ENCODE results near the gene APOBEC3A.
"Not testable (repeated sequence)": the region's sequence is repeated elsewhere in the genome, so short reads cannot be mapped to it uniquely, and the experiment has no call there.

APOBEC3A gene

DNA sequence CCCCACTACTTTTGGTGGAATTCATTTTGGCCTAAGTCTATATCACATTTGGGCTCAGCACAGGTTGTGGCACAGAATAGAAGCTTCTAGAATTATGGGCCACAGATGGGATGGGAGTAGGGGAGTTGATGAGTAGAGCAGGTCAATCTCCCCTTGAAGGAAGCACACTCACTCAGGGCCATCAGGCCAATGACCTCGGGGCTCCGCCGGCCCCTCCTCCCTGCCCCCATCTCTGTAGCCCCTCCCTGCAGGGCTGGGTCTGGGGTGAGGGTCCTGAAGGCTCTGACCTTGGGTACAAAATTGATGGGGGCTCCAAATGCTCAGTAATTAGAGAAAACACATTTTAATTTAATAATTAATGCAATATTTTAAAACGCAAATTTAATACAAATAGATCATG, 3.3 kb downstream of the APOBEC3A start:
- DNase-seq = not testable (repeated sequence)

DNA sequence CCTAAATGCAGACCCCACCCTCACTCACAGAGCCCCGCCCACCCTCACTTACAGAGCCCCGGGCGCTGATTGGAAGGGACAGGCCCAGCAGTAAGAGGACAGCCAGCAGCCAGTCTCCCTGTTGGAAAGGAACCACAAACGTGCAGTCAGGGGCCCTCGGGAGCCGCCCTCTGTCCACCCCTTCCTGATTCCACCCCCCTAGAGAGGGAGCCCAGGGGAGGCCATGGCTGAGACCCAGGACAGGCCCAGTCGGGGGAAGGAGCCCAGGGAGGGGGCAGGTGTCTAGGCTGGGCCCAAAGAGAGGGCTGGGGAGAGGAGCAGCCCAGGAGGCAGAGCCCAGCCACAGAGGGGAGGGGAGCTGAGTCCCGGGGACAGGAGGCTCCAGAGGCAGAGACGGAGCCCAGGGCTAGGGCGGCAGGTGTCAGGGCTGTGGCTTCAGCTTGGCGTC, 5.9 kb downstream of the APOBEC3A start:
- DNase-seq = not testable (repeated sequence)

DNA sequence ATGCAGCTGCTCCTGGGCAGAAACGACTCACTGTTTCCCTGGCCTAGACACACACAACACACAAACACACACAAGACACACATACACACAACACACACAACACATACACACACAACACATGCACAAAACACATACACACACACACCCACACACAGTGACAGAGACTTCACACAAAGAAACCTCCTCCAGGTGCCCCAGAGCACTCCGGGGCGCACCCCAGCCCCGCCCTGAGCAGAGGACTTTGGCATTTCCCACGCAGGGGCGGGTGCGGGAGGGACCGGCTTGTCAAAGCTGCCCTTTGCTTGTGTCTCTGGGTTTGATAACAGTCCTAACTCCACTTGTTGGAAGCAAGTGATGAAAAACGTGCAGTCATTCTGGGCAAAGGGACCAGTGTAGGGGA, 6.5 kb downstream of the APOBEC3A start:
- DNase-seq = no peak

DNA sequence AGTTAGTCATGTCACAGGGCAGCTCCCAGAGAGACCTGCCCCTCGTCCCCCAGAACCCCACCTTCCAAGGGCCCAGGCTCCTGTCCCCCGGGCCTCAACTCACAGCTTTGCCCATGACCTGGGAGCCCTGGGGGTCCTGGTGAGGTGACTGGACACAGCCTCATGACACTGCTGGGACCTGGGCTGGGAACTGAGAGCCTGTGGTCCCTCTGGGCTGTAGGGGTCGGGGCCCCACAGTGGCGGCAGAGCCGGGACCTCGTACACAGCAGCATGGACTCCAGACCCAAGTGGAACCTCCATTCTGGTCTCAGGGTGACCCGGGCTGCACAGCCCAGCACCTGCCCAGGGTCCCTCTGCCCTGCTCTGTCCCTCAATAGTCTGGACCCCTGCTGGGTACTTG, 6.9 kb downstream of the APOBEC3A start:
- no peak for DNase-seq

DNA sequence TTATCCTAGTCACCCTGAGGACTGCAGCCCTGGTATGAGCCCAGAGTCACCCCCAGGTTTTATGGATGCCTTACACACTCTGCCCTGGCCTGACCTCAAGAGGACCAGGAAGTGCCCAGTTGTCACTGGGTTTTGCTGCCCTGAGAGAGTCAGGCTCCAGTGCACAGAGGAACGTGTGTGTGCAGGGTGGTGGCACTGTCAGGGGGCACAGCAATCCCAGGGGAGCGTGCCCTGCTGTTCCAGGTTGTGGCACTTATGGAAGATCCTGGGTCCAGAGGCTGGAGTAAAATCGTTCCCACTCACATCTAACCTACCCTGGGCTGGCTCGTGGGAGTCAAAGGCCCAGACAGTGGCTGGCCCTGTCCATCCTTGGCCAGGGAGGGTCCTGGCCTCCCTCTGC, 7.6 kb downstream of the APOBEC3A start:
- no peak for DNase-seq

DNA sequence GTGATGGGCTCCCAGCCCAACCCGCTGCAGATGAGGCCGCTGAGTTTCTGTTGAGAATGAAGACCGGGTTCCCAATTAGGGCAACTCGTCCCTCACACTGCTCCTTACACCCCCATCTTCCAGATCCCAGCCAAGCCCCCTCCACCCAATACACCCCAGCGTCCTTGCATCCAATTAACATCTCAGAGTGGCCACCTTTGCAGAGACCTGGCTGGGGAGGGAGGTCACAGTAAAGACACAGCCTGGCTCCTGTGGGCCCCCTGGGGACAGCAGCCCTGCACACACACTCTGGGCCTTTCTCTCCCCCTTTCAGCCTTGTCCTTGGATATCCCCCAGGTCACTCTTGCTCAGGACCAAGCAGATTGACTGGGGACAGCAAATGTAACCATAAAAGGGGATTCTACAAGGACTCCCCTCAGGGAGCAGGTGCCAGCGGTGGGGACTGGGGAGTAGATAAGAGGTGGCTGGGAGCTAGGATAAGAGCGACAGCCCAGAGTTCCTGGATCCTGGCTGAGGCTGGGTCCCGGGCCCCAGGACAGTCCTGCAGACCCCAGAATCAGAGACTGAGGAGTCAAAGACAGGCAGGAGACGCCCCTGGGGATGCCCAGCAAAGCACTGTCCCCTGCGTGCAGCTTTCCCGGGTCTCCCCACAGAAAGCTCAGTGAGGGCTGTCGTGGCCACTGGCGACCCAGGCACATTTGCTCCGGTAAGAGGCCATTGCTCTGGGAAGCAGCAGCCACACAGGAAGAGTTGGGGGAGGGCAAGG, 8.4 kb downstream of the APOBEC3A start:
- no peak for DNase-seq

DNA sequence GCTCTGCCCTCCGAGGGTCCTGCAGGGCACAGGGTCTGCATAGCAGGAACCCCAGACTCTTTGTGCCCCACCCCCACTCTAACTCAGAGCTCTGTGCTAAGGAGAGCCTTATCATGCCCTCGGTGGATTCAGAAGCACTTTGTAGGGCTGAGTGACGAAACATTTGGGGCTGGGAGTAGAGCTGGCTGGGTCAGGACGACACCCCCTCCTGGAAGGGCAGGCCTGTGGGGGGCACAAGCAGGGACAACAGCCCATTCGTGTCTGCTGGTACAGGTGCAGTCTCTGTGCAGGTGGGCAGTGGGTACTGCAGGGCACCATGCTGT, 8.9 kb downstream of the APOBEC3A start:
- no peak for DNase-seq

DNA sequence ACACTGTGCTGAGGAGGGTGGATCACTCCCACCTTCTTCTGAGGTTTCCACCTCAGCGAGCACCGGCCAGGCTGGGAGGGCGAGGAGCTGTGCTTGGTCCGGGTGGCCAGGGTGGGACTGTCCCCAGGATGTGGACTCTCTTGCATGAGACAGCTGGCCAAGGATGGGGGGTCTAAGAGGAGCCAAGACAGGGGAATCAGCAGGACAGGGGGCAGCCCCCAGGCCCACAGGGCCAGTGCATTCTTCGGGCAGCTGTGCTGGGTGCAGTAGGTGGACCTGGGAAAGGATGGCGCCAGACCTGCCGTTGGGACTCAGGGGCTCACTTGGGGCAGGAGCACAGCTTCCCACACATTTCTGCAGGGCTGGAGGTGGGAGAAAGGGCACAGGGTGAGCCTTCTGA, 9.5 kb downstream of the APOBEC3A start:
- DNase-seq = no peak

DNA sequence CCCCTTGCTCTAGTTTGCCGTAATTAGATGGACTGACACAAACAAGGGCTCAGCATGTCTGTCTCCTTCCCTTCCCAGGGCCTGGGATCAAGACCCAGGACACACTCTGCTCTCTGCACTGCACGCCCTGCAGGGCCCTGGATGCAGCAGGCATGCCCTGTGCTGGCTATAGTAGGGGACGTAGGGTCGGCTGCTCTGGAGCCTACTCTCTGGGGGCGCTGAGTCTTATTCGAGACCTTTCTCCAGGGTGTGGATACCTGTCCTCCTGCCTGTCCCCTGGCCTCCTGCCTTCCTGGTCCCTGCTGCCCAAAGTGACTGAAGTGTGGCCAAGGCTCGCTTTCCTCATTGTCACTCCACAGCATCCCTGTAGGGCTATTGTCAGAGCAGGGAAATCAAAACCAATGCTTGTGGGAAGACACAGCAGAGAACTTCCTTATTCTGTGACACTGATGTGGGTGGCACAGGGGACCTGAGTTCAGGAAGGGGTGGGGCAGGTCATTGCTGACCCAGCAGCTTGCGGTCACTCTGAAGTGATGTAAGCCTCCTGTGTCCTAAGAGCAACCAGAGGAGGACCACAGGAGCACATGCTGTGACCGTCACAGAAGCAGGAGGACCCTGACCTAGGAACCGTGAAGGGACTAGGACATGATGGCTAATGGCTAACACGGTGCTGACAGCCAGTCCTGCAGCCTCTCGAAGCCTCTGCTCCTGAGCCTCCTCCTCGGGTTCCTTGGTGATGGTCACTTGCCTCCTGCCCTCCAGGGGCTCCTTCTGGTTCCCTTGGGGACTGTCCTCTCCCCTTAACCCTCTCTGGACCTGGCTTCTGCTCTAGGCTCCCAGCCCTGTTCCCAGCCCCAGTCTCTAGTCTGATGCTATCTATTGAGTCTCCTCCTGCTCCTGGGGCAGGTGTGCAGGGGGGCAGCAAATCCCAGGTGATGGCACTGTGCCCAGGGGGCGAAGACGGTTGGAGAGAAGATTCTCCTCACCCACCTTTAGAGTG, 10.3 kb downstream of the APOBEC3A start:
- no peak for DNase-seq

DNA sequence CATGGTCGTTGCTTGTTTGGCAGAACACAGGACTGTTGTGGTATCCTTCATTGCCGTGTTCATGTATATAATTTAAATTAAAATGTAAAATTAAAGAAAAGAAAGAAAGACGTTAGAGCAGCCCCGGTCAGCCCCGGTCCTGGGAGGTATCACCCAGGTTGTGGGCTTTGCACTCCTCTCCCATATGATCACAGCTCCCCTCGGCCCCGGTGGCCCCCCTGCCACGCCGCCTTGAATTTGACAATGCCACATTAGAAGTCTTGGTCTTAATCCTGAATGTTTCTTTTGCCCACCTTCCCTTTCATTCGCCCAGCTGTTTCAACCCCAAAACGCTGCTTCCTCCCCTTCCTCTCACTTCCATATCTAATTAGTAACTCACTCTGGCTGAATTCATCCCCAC, 11.4 kb downstream of the APOBEC3A start:
- no peak for DNase-seq

DNA sequence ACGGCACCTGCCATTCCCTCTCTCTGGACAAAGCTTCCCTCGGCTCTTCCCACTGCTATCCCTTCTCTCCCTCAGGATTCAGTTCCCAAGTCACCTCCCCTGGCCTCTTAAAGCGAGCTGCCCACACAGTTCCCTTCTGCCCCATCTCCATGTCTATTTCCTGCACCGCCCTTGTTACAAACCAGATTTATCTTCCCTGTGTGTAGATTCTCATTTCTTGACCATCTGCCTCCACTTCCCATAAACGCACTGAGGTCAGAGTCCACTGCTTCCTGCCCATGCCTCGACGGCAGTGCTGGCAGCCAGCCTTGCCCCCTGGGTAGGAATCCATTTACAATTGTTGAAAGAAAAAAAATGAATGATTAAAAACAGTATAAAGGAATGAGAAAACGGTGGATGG, 13.1 kb downstream of the APOBEC3A start:
- no peak for DNase-seq

DNA sequence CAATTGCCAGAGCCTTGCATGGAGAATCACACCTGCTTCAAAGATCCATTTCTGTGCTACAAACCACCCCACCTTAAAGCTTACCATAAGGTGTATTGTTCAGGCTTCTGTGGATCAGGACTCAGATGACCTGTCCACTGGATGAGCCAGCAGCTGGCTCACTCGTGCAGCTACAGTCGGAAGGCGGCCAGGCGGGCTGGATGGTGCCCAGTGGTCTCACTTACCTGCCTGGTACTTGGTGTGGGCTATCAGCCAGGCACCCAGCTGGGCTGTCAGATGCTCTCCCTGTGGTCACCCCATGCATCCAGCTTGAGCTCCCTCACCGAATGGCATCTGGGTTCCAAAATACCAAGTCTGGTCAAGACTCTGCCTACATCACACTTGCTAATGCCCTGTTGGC, 13.8 kb downstream of the APOBEC3A start:
- no peak for DNase-seq

DNA sequence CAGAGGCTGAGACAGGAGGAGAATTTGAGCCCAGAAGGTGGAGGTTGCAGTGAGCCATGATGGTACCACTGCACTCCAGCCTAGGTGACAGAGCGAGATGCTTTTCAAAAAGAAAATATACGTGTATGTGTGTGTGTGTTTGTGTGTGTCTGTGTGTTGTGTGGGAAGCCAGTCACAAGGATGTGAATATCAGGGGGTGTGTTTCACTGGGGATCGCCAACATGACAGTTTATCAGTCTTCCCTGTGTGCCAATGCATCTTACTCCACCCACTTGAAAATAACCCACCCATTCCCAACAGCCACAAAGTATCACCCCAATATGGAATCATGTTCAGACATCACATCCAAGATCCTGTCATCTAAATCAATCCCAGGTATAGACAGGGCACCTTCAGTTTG, 14.4 kb downstream of the APOBEC3A start:
- no peak for DNase-seq

DNA sequence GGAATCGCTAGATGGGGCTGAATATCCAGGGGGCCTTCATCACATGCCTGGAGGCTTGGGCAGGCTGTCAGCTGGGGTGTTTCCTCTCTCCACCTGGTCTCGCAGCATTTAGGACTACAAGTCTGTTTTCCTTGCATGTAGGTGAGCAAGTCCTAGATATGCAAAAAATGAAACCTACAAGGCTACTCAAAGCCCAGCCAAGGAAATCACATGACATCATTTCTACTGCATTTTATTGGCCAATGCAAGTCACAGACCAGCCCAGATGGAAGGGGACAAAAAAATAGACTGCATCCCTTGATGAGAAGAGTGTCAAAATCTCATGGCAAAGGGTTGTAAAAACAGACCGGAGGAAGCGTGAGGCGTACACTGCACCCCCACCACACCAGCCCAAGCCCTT, 15.1 kb downstream of the APOBEC3A start:
- no peak for DNase-seq

DNA sequence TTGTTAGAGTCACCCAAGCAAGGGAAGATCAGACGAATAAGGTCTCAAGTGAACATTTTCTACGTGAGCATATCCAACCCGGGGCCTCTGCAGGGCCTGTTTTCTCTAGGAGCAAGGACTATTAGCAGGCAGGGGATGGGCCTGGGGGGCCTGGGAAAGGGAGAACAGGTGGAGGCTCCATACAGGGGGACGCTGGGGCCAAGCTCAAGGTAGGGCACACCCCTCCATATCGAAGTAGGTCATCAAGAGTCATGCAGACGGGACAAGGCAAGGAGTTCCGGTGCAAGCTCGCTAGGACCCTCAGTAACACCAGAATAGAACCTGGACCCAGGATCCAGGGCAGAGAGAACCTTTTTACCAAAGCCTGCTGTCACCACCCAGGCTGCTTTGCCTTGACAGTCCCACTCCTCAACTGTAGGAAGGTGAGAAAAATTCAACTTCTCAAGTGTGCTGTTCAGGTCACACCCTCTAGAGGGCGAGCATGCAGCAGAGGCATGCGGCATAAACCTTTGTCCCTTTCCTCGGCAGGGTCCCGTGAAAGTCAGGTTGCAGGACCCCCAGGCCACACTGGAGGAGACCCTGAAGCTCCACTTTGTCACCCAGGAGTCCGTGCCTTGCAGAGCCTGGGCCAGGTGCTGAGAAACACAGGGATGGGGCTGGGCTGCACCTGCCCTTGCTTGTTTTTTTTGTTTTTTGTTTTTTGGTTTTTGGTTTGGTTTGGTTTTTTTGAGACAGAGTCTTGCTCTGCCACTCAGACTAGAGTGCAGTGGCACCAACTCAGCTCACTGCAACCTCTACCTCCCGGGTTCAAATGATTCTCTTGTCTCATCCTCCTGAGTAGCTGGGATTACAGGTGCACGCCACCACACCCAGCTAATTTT, 16.1 kb downstream of the APOBEC3A start:
- DNase-seq = no peak

DNA sequence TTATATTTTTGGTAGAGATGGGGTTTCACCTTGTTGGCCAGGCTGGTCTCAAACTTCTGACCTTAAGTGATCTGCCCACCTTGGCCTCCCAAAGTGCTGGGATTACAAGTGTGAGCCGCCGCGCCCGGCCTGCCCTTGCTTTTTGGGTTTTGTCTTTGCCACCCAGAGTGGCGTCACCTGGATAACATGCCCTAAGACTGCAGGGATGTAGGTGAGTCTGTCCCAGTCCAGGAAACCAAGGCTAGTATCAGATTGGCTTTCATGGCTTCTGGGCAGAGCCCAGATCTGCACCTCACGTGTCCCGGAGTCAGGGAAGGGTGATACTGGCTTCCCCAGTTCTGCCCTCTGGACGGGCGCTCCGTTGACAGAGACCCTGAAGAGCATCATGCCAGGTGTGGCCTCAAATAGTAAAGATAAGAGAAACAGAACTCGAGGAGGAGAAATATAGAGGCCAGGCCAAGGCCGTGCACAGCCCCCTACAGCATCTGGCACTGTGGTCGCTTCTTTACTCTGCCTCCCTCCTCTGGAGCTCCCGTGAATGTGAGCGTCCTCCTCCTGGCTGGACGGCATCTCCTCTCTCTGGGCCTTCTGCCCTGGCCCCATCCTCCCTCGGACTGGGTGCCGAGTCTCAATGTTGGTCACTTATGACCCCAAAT, 16.9 kb downstream of the APOBEC3A start:
- DNase-seq = no peak

DNA sequence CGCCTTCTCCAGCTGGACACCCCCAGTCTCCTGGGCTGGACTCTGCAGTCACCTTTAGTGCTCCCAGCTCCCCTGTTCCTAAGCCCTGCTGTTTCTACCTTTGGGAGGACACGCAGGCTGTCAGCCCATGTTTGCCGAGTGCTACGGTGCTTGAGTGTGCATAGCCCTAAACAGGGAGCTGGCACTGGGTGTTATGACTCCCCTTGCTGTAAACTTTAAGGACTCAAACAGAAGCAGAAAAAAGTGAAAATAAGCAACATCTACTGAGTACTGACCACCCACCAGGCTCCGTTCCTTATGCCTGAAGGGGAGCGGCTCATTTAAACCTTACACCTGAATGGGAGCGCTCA, 17.4 kb downstream of the APOBEC3A start:
- DNase-seq = no peak

DNA sequence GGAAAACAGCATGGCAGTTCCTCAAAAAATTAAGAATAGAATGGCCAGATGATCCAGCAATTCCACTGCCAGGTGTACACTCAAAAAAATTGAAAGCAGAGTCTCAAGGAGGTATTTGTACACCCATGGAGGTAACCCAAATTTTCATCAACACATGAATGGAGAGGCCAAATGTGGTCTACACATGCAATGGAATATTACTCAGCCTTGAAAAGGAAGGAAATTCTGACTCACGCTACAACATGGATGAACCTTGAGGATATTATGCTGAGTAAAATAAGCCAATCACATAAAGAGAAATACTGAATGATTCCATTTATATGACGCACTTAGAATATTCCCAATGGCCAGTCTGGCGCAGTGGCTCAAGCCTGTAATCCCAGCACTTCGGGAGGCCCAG, 19.9 kb downstream of the APOBEC3A start:
- DNase-seq = not testable (repeated sequence)

DNA sequence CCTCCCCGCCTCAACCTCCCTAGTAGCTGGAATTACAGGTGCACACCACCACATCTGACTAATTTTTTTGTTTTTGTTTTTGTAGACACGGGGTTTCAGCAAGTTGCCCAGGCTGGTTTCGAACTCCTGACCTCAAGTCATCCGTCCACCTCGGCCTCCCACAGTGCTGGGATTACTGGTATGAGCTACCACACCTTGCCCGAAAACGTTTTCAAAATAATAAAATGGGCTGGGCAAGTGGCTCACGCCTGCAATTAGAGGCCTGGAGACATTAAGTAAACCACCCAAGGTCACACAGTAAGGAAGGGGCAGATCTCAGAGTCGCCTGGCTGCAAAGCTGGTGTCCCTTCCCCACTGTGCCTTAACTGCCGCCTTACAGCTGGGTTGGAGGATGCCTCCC, 23.2 kb downstream of the APOBEC3A start:
- DNase-seq = not testable (repeated sequence)

DNA sequence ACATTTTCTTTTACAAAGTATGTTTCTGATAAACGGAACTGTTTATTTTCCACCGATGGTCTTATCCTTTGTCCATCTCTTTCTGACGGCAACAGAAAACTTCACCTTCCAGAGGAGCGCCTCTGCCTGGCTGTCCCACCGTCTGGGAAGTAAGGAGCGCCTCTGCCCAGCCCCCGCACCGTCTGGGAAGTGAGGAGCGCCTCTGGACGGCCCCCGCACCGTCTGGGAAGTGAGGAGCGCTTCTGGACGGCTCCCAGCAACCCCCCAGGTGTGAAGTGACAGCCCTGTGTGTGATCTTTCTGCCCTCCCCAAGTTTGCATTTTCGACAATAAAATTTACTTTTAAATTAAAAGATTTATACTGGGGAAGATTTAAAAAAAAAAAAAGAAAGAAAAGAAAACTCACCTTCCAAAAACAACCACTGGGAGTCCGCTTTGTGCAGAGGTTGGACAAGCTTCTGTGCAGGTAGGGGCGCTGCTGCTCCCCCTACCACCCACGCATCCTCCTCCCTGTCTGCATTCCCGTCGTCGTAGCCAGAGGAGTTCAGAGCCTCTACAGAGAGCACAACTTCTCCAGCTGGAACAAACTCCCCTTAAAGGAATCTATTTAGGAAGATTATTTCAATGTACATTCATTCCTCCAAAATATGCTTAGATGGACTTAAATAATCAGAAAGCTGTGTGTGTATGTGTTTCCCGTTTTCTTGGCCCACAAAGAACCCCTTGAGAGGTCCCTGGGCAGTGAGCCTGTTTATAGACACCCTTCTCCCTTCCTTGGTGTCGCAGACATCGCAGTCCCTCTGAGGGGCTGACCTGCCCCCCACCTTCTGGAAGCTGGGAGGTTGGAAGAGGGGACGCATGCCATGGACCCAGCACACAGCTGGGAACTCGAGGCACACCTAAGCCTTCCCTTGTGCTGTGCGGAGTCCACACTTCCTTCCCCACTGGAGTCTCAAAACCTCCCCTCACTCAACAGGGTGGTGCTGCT, 23.9 kb downstream of the APOBEC3A start:
- DNase-seq = peak; percentile 17

Measured in fibroblast of skin of right quadriceps (primary cell).